K562 (cell line): ENCODE data around the gene MYO9A.

ENCODE experiments used
- C11orf30 ChIP-seq: fragments of 450-650 bp; IDR thresholded peaks from 2 replicates; pipeline ENCODE4 v1.6.1; 2016; ENCODE audit warnings: low read depth, mild to moderate bottlenecking
- FOS ChIP-seq: IDR thresholded peaks from 3 replicates; pipeline ENCODE4 v1.6.1; 2011; ENCODE audit not compliant: insufficient read length; ENCODE audit errors: extremely low read depth
- L3MBTL2 ChIP-seq: fragments of 450-650 bp; IDR thresholded peaks from 2 replicates; pipeline ENCODE4 v1.6.1; 2016; ENCODE audit warnings: mild to moderate bottlenecking, moderate library complexity
- MYNN ChIP-seq, 2 experiments: sonication (generic); formaldehyde crosslinking in 1 of 2; IDR thresholded peaks; 2 replicates each; pipeline versions ENCODE4 v1.5.0 to v1.6.1; 2016 to 2020; ENCODE audit warnings: antibody characterized with exemption in 1 of 2, missing genetic modification reagents in 1 of 2
- NFE2 ChIP-seq: IDR thresholded peaks from 2 replicates; pipeline ENCODE4 v1.6.1; 2014; ENCODE audit warnings: antibody characterized with exemption, low read depth
- POLR2A ChIP-seq: fragments of 450-650 bp; conservative IDR thresholded peaks from 2 replicates; pipeline ENCODE4 v1.6.1; 2016
- ZBTB49 ChIP-seq: sonication (generic); formaldehyde crosslinking; IDR thresholded peaks from 2 replicates; pipeline ENCODE4 v1.8.0; 2022; ENCODE audit warnings: missing genetic modification reagents, mild to moderate bottlenecking, borderline replicate concordance
- ZNF124 ChIP-seq: sonication (generic); formaldehyde crosslinking; IDR thresholded peaks from 2 replicates; pipeline ENCODE4 v1.8.1; 2022; ENCODE audit warnings: missing genetic modification reagents
- TF ChIP-seq, protein P1 (sequence below): fragments of 150-350 bp; conservative IDR thresholded peaks from 2 replicates; pipeline ENCODE4 v1.6.1; 2014; ENCODE audit warnings: low read length
- TF ChIP-seq, protein P2 (sequence below), 3 experiments: IDR thresholded peaks in 2 of 3; conservative IDR thresholded peaks in 1 of 3; 2 replicates each; pipeline ENCODE4 v1.5.1; 2011 to 2012; ENCODE audit warnings: low read length in 3 of 3, mild to moderate bottlenecking in 3 of 3, control low read depth in 2 of 3, improper control_type of control experiment in 1 of 3, inconsistent platforms in 1 of 3, low read depth in 1 of 3, mixed read lengths in 1 of 3, moderate library complexity in 1 of 3; ENCODE audit not compliant: insufficient read depth in 2 of 3

GRCh38 chr15:72154316-72154715 is 36.4 kb upstream of the MYO9A start:
- TF ChIP-seq L3MBTL2 = no peak
- TF ChIP-seq, protein P1, sequence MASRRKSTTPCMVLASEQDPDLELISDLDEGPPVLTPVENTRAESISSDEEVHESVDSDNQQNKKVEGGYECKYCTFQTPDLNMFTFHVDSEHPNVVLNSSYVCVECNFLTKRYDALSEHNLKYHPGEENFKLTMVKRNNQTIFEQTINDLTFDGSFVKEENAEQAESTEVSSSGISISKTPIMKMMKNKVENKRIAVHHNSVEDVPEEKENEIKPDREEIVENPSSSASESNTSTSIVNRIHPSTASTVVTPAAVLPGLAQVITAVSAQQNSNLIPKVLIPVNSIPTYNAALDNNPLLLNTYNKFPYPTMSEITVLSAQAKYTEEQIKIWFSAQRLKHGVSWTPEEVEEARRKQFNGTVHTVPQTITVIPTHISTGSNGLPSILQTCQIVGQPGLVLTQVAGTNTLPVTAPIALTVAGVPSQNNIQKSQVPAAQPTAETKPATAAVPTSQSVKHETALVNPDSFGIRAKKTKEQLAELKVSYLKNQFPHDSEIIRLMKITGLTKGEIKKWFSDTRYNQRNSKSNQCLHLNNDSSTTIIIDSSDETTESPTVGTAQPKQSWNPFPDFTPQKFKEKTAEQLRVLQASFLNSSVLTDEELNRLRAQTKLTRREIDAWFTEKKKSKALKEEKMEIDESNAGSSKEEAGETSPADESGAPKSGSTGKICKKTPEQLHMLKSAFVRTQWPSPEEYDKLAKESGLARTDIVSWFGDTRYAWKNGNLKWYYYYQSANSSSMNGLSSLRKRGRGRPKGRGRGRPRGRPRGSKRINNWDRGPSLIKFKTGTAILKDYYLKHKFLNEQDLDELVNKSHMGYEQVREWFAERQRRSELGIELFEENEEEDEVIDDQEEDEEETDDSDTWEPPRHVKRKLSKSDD = no peak
- TF ChIP-seq POLR2A = no peak
- no peak for TF ChIP-seq ZNF124 (CRISPR knock-in tag)
- TF ChIP-seq ZBTB49 (CRISPR knock-in tag) = no peak
- TF ChIP-seq C11orf30 = no peak
- no peak for TF ChIP-seq MYNN (IDR thresholded peaks at IDR 0.05)
- no peak for TF ChIP-seq MYNN (CRISPR knock-in tag; IDR thresholded peaks at IDR 0.05)
- TF ChIP-seq, protein P2, sequence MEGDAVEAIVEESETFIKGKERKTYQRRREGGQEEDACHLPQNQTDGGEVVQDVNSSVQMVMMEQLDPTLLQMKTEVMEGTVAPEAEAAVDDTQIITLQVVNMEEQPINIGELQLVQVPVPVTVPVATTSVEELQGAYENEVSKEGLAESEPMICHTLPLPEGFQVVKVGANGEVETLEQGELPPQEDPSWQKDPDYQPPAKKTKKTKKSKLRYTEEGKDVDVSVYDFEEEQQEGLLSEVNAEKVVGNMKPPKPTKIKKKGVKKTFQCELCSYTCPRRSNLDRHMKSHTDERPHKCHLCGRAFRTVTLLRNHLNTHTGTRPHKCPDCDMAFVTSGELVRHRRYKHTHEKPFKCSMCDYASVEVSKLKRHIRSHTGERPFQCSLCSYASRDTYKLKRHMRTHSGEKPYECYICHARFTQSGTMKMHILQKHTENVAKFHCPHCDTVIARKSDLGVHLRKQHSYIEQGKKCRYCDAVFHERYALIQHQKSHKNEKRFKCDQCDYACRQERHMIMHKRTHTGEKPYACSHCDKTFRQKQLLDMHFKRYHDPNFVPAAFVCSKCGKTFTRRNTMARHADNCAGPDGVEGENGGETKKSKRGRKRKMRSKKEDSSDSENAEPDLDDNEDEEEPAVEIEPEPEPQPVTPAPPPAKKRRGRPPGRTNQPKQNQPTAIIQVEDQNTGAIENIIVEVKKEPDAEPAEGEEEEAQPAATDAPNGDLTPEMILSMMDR (IDR thresholded peaks at IDR 0.05 in 2 of 3, conservative IDR thresholded peaks at IDR 0.05 in 1 of 3; ENCODE audit: insufficient read depth in 2 of 3, low read depth in 1 of 3, low read length in 3 of 3) = no peak
- TF ChIP-seq FOS = no peak
- no peak for TF ChIP-seq NFE2
